ENCODE data around the gene CPB1.

CPB1 gene

DNA sequence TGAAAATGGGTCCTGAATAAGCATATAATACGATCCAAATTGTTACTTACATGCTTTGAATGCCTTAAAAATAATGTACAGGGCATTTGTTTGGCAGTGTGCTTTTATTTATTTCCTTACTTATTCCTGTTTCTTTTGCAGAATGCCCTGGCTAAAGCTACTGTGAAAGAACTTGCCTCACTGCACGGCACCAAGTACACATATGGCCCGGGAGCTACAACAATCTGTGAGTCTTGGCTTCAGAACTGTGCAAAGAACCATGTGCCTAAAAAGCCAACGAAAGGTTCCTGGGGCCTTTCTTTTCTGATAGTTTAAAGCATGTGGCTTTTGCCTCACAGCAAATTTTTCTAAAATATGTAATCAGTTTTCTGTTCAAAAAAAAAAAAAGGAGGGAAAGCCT lies 29.7 kb downstream of the CPB1 start:
- H3K27ac ChIP-seq (ENCODE audit: low read depth, low read length), result no peak overlapping the region
- no peak overlapping the region for H3K4me3 ChIP-seq (ENCODE audit: low read depth, low read length)
- no peaks in the 10 kb centered on the region for H3K79me2 ChIP-seq (ENCODE audit: control insufficient read depth, insufficient read depth, low read length, unreplicated experiment)
- H2AFZ ChIP-seq (ENCODE audit: low read length, unreplicated experiment), result no peak overlapping the region
- no peaks in the 10 kb centered on the region for H3K27me3 ChIP-seq (ENCODE audit: insufficient read depth, low read length)
- H3K36me3 ChIP-seq (ENCODE audit: insufficient read depth, low read length), result no peaks in the 10 kb centered on the region
- H3K4me1 ChIP-seq (ENCODE audit: control insufficient read depth, insufficient read depth, low read length, unreplicated experiment), result peaks cover 4% of the 10 kb centered on the region

GRCh38 chr3:148861277-148861869 lies 33.8 kb downstream of the CPB1 start:
- Histone ChIP-seq H2AFZ (ENCODE audit: low read length, unreplicated experiment) (no peak overlapping the region), H3K36me3 (ENCODE audit: insufficient read depth, low read length) (no peaks in the 10 kb centered on the region), H3K79me2 (ENCODE audit: control insufficient read depth, insufficient read depth, low read length, unreplicated experiment) (no peaks in the 10 kb centered on the region), H3K4me1 (ENCODE audit: control insufficient read depth, insufficient read depth, low read length, unreplicated experiment) (no peaks in the 10 kb centered on the region), H3K27me3 (ENCODE audit: insufficient read depth, low read length) (no peaks in the 10 kb centered on the region), H3K27ac (ENCODE audit: low read depth, low read length) (no peak overlapping the region), H3K4me3 (ENCODE audit: low read depth, low read length) (no peak overlapping the region)

DNA sequence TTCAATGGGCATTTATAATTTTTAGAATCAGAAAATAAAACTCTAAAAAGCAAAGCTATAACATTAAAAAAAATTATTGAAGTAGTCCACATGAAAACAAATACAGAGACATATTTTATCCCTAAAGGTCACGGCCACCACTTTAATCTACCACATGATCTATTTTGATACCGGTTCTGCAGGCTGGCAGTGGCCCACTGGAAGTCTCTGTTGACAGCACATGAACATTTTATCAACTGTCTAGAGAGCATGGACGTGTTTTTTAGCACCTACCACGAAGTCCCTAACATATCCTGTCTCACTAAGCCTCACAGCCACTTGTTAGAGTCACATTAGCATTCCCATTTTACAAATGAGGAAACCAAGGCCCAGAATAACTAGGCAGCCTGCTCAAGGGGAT lies 35.7 kb downstream of the CPB1 start:
- H3K4me1 ChIP-seq (ENCODE audit: control insufficient read depth, insufficient read depth, low read length, unreplicated experiment), result no peaks in the 10 kb centered on the region
- no peaks in the 10 kb centered on the region for H3K27me3 ChIP-seq (ENCODE audit: insufficient read depth, low read length)
- H3K27ac ChIP-seq (ENCODE audit: low read depth, low read length), result no peak overlapping the region
- H3K79me2 ChIP-seq (ENCODE audit: control insufficient read depth, insufficient read depth, low read length, unreplicated experiment), result no peaks in the 10 kb centered on the region
- no peak overlapping the region for H2AFZ ChIP-seq (ENCODE audit: low read length, unreplicated experiment)
- H3K4me3 ChIP-seq (ENCODE audit: low read depth, low read length), result no peak overlapping the region
- no peaks in the 10 kb centered on the region for H3K36me3 ChIP-seq (ENCODE audit: insufficient read depth, low read length)

DNA sequence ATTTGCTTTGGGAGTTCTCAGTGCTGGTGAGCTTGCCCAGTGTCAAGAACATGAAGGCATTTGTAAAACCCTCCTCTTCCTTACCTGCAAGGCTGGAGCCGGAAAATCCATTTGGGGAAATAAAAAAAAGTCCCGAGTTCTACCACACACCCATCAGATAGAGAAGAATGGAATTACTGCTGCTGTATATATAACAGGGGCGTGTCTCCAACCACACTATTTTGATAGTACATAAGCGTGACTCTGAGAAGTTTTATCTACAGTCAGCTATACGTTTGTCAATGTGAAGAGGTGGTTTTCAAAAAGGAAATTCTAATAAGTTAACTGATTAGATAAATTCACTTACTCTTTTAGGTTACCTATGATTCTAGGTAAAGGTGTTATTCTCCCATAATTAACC lies 36.2 kb downstream of the CPB1 start:
- H3K79me2 ChIP-seq (ENCODE audit: control insufficient read depth, insufficient read depth, low read length, unreplicated experiment), result no peaks in the 10 kb centered on the region
- no peak overlapping the region for H2AFZ ChIP-seq (ENCODE audit: low read length, unreplicated experiment)
- H3K36me3 ChIP-seq (ENCODE audit: insufficient read depth, low read length), result no peaks in the 10 kb centered on the region
- no peak overlapping the region for H3K4me3 ChIP-seq (ENCODE audit: low read depth, low read length)
- H3K27ac ChIP-seq (ENCODE audit: low read depth, low read length), result no peak overlapping the region
- H3K4me1 ChIP-seq (ENCODE audit: control insufficient read depth, insufficient read depth, low read length, unreplicated experiment), result no peaks in the 10 kb centered on the region
- no peaks in the 10 kb centered on the region for H3K27me3 ChIP-seq (ENCODE audit: insufficient read depth, low read length)

GRCh38 chr3:148865049-148865448 lies 37.4 kb downstream of the CPB1 start, which contains the start of gene CPA3:
Gene CPA3, plus strand, starts transcription at chr3:148865296. Its CDS starts 12 bp downstream, at chr3:148865308.
- Histone ChIP-seq H3K4me3 (ENCODE audit: low read depth, low read length) (no peak within 1 kb of the TSS), H3K4me1 (ENCODE audit: control insufficient read depth, insufficient read depth, low read length, unreplicated experiment) (no peaks in the 10 kb centered on the region), H3K79me2 (ENCODE audit: control insufficient read depth, insufficient read depth, low read length, unreplicated experiment) (no peaks in the 10 kb centered on the region), H3K27me3 (ENCODE audit: insufficient read depth, low read length) (no peaks in the 10 kb centered on the region), H3K36me3 (ENCODE audit: insufficient read depth, low read length) (no peaks in the 10 kb centered on the region), H3K27ac (ENCODE audit: low read depth, low read length) (no peak within 1 kb of the TSS), H2AFZ (ENCODE audit: low read length, unreplicated experiment) (no peak within 1 kb of the TSS)

GRCh38 chr3:148866261-148866660 lies 38.6 kb downstream of the CPB1 start:
- H3K27me3 ChIP-seq (ENCODE audit: insufficient read depth, low read length), result no peaks in the 10 kb centered on the region
- H3K36me3 ChIP-seq (ENCODE audit: insufficient read depth, low read length), result no peaks in the 10 kb centered on the region
- H3K4me3 ChIP-seq (ENCODE audit: low read depth, low read length), result no peak overlapping the region
- H3K27ac ChIP-seq (ENCODE audit: low read depth, low read length), result no peak overlapping the region
- H3K4me1 ChIP-seq (ENCODE audit: control insufficient read depth, insufficient read depth, low read length, unreplicated experiment), result no peaks in the 10 kb centered on the region
- H2AFZ ChIP-seq (ENCODE audit: low read length, unreplicated experiment), result no peak overlapping the region
- no peaks in the 10 kb centered on the region for H3K79me2 ChIP-seq (ENCODE audit: control insufficient read depth, insufficient read depth, low read length, unreplicated experiment)

- Histone ChIP-seq H3K27me3 (ENCODE audit: insufficient read depth, low read length) (no peaks in the 10 kb centered on the region), H3K4me1 (ENCODE audit: control insufficient read depth, insufficient read depth, low read length, unreplicated experiment) (no peaks in the 10 kb centered on the region), H3K4me3 (ENCODE audit: low read depth, low read length) (no peak overlapping the region), H3K36me3 (ENCODE audit: insufficient read depth, low read length) (no peaks in the 10 kb centered on the region), H2AFZ (ENCODE audit: low read length, unreplicated experiment) (no peak overlapping the region), H3K27ac (ENCODE audit: low read depth, low read length) (no peak overlapping the region), H3K79me2 (ENCODE audit: control insufficient read depth, insufficient read depth, low read length, unreplicated experiment) (no peaks in the 10 kb centered on the region)
Observed at GRCh38 chr3:148873270-148873927, 45.8 kb downstream of the CPB1 start.

DNA sequence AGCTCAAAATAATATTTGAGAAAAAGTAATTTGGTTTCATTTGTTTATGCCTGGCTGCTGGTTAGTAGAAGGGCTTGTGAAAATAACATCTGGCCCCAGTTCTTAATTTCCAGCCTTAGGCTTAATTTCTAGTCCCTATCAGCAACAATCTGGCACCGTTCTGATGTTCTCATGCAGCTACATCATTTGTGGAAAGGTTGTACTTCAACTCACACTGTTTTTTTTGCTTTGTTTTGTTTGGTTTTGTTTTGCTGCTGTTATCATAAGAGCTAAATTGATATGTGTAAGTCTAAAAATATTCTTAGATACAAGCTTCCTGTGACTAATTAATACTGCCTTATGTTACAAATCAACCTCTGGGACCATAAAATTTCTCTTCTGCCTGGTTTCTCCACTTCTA lies 46.4 kb downstream of the CPB1 start:
- H3K4me1 ChIP-seq (ENCODE audit: control insufficient read depth, insufficient read depth, low read length, unreplicated experiment), result peaks cover under 1% of the 10 kb centered on the region

GRCh38 chr3:148878095-148878494 lies 50.5 kb downstream of the CPB1 start:
- H3K36me3 ChIP-seq (ENCODE audit: insufficient read depth, low read length), result no peaks in the 10 kb centered on the region
- no peak overlapping the region for H3K4me3 ChIP-seq (ENCODE audit: low read depth, low read length)
- H3K27me3 ChIP-seq (ENCODE audit: insufficient read depth, low read length), result no peaks in the 10 kb centered on the region
- peaks cover 32% of the 10 kb centered on the region for H3K4me1 ChIP-seq (ENCODE audit: control insufficient read depth, insufficient read depth, low read length, unreplicated experiment)
- no peak overlapping the region for H3K27ac ChIP-seq (ENCODE audit: low read depth, low read length)
- no peaks in the 10 kb centered on the region for H3K79me2 ChIP-seq (ENCODE audit: control insufficient read depth, insufficient read depth, low read length, unreplicated experiment)
- no peak overlapping the region for H2AFZ ChIP-seq (ENCODE audit: low read length, unreplicated experiment)

More for the DNA sequence above, 46.4 kb downstream of the CPB1 start:
- Histone ChIP-seq H3K4me3 (ENCODE audit: low read depth, low read length) (no peak overlapping the region), H3K27me3 (ENCODE audit: insufficient read depth, low read length) (no peaks in the 10 kb centered on the region), H3K27ac (ENCODE audit: low read depth, low read length) (no peak overlapping the region), H2AFZ (ENCODE audit: low read length, unreplicated experiment) (no peak overlapping the region), H3K36me3 (ENCODE audit: insufficient read depth, low read length) (no peaks in the 10 kb centered on the region), H3K79me2 (ENCODE audit: control insufficient read depth, insufficient read depth, low read length, unreplicated experiment) (no peaks in the 10 kb centered on the region)

DNA sequence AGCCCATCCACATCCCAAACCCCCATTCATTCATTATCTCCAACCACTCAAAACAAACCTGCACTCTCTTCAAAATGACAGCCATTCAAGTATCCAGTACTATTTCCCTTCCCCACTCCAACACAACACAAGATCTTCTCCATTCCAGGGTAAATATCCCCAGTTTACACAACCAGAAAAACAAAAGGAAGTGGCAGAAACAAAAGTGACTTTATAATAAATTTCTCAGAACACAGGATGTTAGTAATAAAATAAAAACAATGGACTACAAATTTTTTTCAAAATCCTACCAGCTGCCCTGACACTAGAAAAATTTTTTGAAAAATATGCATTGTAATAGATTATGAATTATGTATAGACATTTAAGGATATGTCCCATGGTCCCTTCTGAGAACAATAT lies 51.6 kb downstream of the CPB1 start:
- peaks cover 32% of the 10 kb centered on the region for H3K4me1 ChIP-seq (ENCODE audit: control insufficient read depth, insufficient read depth, low read length, unreplicated experiment)
- no peaks in the 10 kb centered on the region for H3K79me2 ChIP-seq (ENCODE audit: control insufficient read depth, insufficient read depth, low read length, unreplicated experiment)
- no peaks in the 10 kb centered on the region for H3K27me3 ChIP-seq (ENCODE audit: insufficient read depth, low read length)
- H3K27ac ChIP-seq (ENCODE audit: low read depth, low read length), result no peak overlapping the region
- H3K4me3 ChIP-seq (ENCODE audit: low read depth, low read length), result no peak overlapping the region
- no peaks in the 10 kb centered on the region for H3K36me3 ChIP-seq (ENCODE audit: insufficient read depth, low read length)
- H2AFZ ChIP-seq (ENCODE audit: low read length, unreplicated experiment), result no peak overlapping the region

GRCh38 chr3:148880681-148881080 lies 53.1 kb downstream of the CPB1 start:
- H3K27ac ChIP-seq (ENCODE audit: low read depth, low read length), result peak overlapping the region; percentile 31

More at GRCh38 chr3:148880681-148881080, 53.1 kb downstream of the CPB1 start:
- Histone ChIP-seq H3K36me3 (ENCODE audit: insufficient read depth, low read length) (no peaks in the 10 kb centered on the region), H2AFZ (ENCODE audit: low read length, unreplicated experiment) (no peak overlapping the region), H3K79me2 (ENCODE audit: control insufficient read depth, insufficient read depth, low read length, unreplicated experiment) (no peaks in the 10 kb centered on the region), H3K4me1 (ENCODE audit: control insufficient read depth, insufficient read depth, low read length, unreplicated experiment) (peaks cover 32% of the 10 kb centered on the region), H3K27me3 (ENCODE audit: insufficient read depth, low read length) (no peaks in the 10 kb centered on the region), H3K4me3 (ENCODE audit: low read depth, low read length) (no peak overlapping the region)

Data from ACC112 (cell line).